K562 (cell line): Measurements from ENCODE around the gene GOLT1A. TPM values are rescaled to one million over a fixed set of nuclear protein-coding genes. Genes with fewer than 3 reads are reported as not detected.
A peak's percentile ranks its signal among the peaks of the same experiment; 100 is the strongest.

ENCODE experiments used
- ATAC-seq: fragments of 200-7000 bp; cut with Tn5 transposase; 3 replicates; pipeline ENCODE4 v1.9.1; 2020; ENCODE audit warnings: moderate library complexity
- BruUV-seq: library from RNA; stranded (reverse); fragments of 400-500 nt; replicated peaks from 2 replicates; lab custom pipeline; 2021; lab: Mats Ljungman, UMichigan
- CTCF ChIA-PET: fragments of 300-600 bp; formaldehyde crosslinking; extraction: SDS; loops from one replicate; lab custom pipeline; 2021; ENCODE audit warnings: low intra/inter-chr PET ratio; lab: Yijun Ruan, JAX
- POLR2A ChIA-PET: fragments of 300-600, 350-650 bp; sonication (Branson Sonifier 250); formaldehyde crosslinking; extraction: SDS; loops from one replicate; lab custom pipeline; 2021; ENCODE audit warnings: antibody characterized with exemption, inconsistent platforms; lab: Yijun Ruan, JAX
- DNase-seq, 4 experiments: peaks; one replicate each; pipeline versions ENCODE4 v3.0.0 to v3.0.0-alpha.2; 2011 to 2018; ENCODE audit warnings: low spot score in 3 of 4, mixed read lengths in 3 of 4; ENCODE audit errors: extremely low read depth in 1 of 4
- FAIRE-seq: peaks from 2 replicates; lab custom pipeline; 2011; peaks lifted over from hg19 to GRCh38; lab: Jason Lieb, UNC
- H2AFZ ChIP-seq: 2 replicates; pipeline ENCODE4 v1.6.0; 2011; ENCODE audit warnings: low read depth, low read length, control low read depth, inconsistent platforms
- H3K27ac ChIP-seq: fragments of 200-600 bp; 3 replicates; pipeline ENCODE4 v1.8.0; 2011; ENCODE audit warnings: low read depth, mild to moderate bottlenecking, control low read depth, inconsistent platforms, low read length, moderate library complexity, mixed read lengths; ENCODE audit errors: extremely low read depth
- H3K27me3 ChIP-seq, 2 experiments: fragments of 300-600 bp in 1 of 2; 2 replicates in 1 of 2; 3 replicates in 1 of 2; pipeline versions ENCODE4 v1.6.0 to v1.8.0; 2011; ENCODE audit warnings: inconsistent platforms in 2 of 2, low read length in 2 of 2, mild to moderate bottlenecking in 1 of 2, mixed read lengths in 1 of 2, moderate library complexity in 1 of 2; ENCODE audit not compliant: control insufficient read depth in 2 of 2, insufficient read depth in 2 of 2
- H3K36me3 ChIP-seq: fragments of 300-600 bp; 3 replicates; pipeline ENCODE4 v1.8.0; 2011; ENCODE audit warnings: mild to moderate bottlenecking, low read length, inconsistent platforms; ENCODE audit not compliant: control insufficient read depth, insufficient read depth
- H3K4me1 ChIP-seq, 2 experiments: fragments of 200-600 bp in 1 of 2; replicated peaks in 1 of 2; 2 replicates in 1 of 2; 3 replicates in 1 of 2; pipeline versions ENCODE4 v1.5.1 to v1.8.0; 2011; ENCODE audit warnings: inconsistent platforms in 2 of 2, low read length in 2 of 2, mild to moderate bottlenecking in 1 of 2, mixed read lengths in 1 of 2, moderate library complexity in 1 of 2; ENCODE audit not compliant: control insufficient read depth in 2 of 2, insufficient read depth in 2 of 2
- H3K4me2 ChIP-seq: 2 replicates; pipeline ENCODE4 v1.6.1; 2011; ENCODE audit warnings: low read length, control low read depth, inconsistent platforms, mixed read lengths; ENCODE audit not compliant: insufficient read depth
- H3K4me3 ChIP-seq: fragments of 200-600 bp; sonication (generic), shearing (Covaris generic); 2 replicates; pipeline ENCODE4 v1.5.1; 2016; ENCODE audit warnings: control low read depth, inconsistent platforms
- H3K79me2 ChIP-seq: fragments of 200-600 bp; 3 replicates; pipeline ENCODE4 v1.8.0; 2011; ENCODE audit warnings: low read length, inconsistent platforms; ENCODE audit not compliant: control insufficient read depth, insufficient read depth
- H3K9ac ChIP-seq, 2 experiments: 2 replicates each; pipeline versions ENCODE4 v1.6.0 to v1.6.1; 2011; ENCODE audit warnings: low read depth in 2 of 2, low read length in 2 of 2, control low read depth in 1 of 2, inconsistent platforms in 1 of 2, mild to moderate bottlenecking in 1 of 2, mixed read lengths in 1 of 2; ENCODE audit not compliant: insufficient read depth in 1 of 2
- H3K9me1 ChIP-seq: one replicate; pipeline ENCODE4 v1.6.0; 2011; ENCODE audit warnings: inconsistent platforms, mild to moderate bottlenecking, low read length, moderate library complexity; ENCODE audit not compliant: control insufficient read depth, insufficient read depth
- H3K9me3 ChIP-seq: replicated peaks from 2 replicates; pipeline ENCODE4 v1.5.1; 2011; ENCODE audit warnings: low read depth, low read length, inconsistent platforms; ENCODE audit not compliant: control insufficient read depth, insufficient read depth
- H4K20me1 ChIP-seq: replicated peaks from 2 replicates; pipeline ENCODE4 v1.6.1; 2011; ENCODE audit warnings: low read length, inconsistent platforms, mixed read lengths; ENCODE audit not compliant: control insufficient read depth, insufficient read depth
- ARID2 ChIP-seq: fragments of 450-650 bp; IDR thresholded peaks from 2 replicates; pipeline ENCODE4 v1.6.1; 2017; ENCODE audit warnings: antibody characterized with exemption, mild to moderate bottlenecking
- MAX ChIP-seq: sonication (generic); formaldehyde crosslinking; IDR thresholded peaks from 2 replicates; pipeline ENCODE4 v1.9.0; 2022; ENCODE audit warnings: mild to moderate bottlenecking, missing genetic modification reagents
- NR4A1 ChIP-seq, 2 experiments: fragments of 250-450 bp in 1 of 2; fragments of 450-650 bp in 1 of 2; sonication (Bioruptor Pico) in 1 of 2; IDR thresholded peaks; 2 replicates each; pipeline versions ENCODE4 v1.4.0 to v1.6.1; 2016 to 2020; ENCODE audit warnings: mild to moderate bottlenecking in 2 of 2, missing compliant biosample characterization in 1 of 2, missing genetic modification characterization in 1 of 2, moderate library complexity in 1 of 2
- ZC3H4 ChIP-seq: sonication (generic); formaldehyde crosslinking; IDR thresholded peaks from 2 replicates; pipeline ENCODE4 v1.9.0; 2021; ENCODE audit warnings: missing genetic modification reagents, borderline replicate concordance
- ZNF140 ChIP-seq: fragments of 250-450 bp; sonication (Bioruptor Pico); IDR thresholded peaks from 2 replicates; pipeline ENCODE4 v1.8.0; 2021; ENCODE audit warnings: moderate library complexity, mild to moderate bottlenecking, inconsistent platforms
- ZNF77 ChIP-seq: fragments of 250-450 bp; sonication (Bioruptor Pico); IDR thresholded peaks from 2 replicates; pipeline ENCODE4 v1.5.0; 2020
- WGBS: fragments of 100-300 bp; shearing (Covaris generic); methylation state at CpG from one replicate; pipeline ENCODE4 v1.1.6; 2016; ENCODE audit warnings: low coverage, mixed read lengths; ENCODE audit not compliant: insufficient coverage; ENCODE audit errors: missing lambda C conversion rate; 5-methylcytosine and 5-hydroxymethylcytosine counted together
- in situ Hi-C: fragments of 300-500 bp; cut with MboI; formaldehyde crosslinking; loops from 4 replicates; pipeline ENCODE4 v1.15.0; 2018; ENCODE audit warnings: inconsistent platforms, mixed read lengths
- intact Hi-C: fragments of 100-400 bp; cut with micrococcal nuclease; formaldehyde crosslinking; loops from 2 replicates; pipeline ENCODE4 v1.14.2; 2022
- polyA plus RNA-seq, 8 experiments: library from polyadenylated mRNA; depleted of rRNA in 4 of 8; stranded (reverse) in 5 of 8; unstranded in 3 of 8; fragments of >200 nt; fragmentation: Nextera tagmentation in 2 of 8; fragmentation: Illumina TruSeq in 1 of 8; extraction: Ambion mirVana in 2 of 8; extraction: Trizol in 1 of 8; gene quantifications; 2 replicates each; pipeline versions ENCODE4 v1.2.1 to v1.2.3, GENCODE V29; 2011 to 2014; ENCODE audit warnings: inconsistent platforms in 1 of 8, missing spikeins in 1 of 8
- total RNA-seq, 7 experiments: library from RNA; depleted of rRNA in 6 of 7; stranded (reverse); fragments of >200 nt in 6 of 7; fragmentation: Illumina TruSeq in 2 of 7; extraction: Trizol in 2 of 7; gene quantifications; 2 replicates each; pipeline versions ENCODE4 v1.2.1 to v1.2.3, GENCODE V29; 2011 to 2021; ENCODE audit warnings: low replicate concordance in 1 of 7

The GOLT1A gene
- total and polyA plus RNA-seq, 9 of the 15 experiments (the other 6 are each of a cell fraction or from before 2014, with no cell fraction given), result not detected

GRCh38 chr1:204227996-204228785 lies 14.4 kb upstream of the GOLT1A start:
- Histone ChIP-seq H3K79me2 (no peaks in the 10 kb centered on the region), H4K20me1 (peaks cover 5% of the 10 kb centered on the region), H3K9ac (no peak overlapping the region), H3K9me1 (no peaks in the 10 kb centered on the region), H3K9me3 (no peaks in the 10 kb centered on the region), H3K4me3 (no peak overlapping the region)
- BruUV-seq, result no TSS peak
- 7% methylated on average over 20 of the region's 20 CpGs for WGBS
- no peak for TF ChIP-seq ZNF140 (CRISPR knock-in tag)
- TF ChIP-seq ZC3H4 (CRISPR knock-in tag), result no peak
- TF ChIP-seq NR4A1 (CRISPR knock-in tag; IDR thresholded peaks at IDR 0.05), result peak; percentile 39; the same call in 1 of the 2 replicates
- TF ChIP-seq NR4A1 (tag; IDR thresholded peaks at IDR 0.05), result no peak
- 0 out of 2 replicates have a peak, but pooled peaks have one; percentile 36 for TF ChIP-seq MAX (CRISPR knock-in tag)
- no peak for TF ChIP-seq ARID2
- TF ChIP-seq ZNF77 (CRISPR knock-in tag), result no peak
- TF ChIP-seq, all 486 proteins: peak for 2
- intact Hi-C loops (no loop called here), in situ Hi-C loops (no loop called here)
- FAIRE-seq, result no peak
- ChIA-PET POLR2A (interaction anchor here (0.6 to 1.0 kb wide), 4 partner anchors 9 to 288 kb away, joined by 3 read pairs; partner anchors contain the start of gene MDM4), CTCF (no interaction called here)
- peaks cover 13 to 17% of the 10 kb centered on the region in 2 experiments; a peak in 4 of 5 replicates for H3K4me1 ChIP-seq
- peaks cover 23 to 26% of the 10 kb centered on the region in 2 experiments for H3K27me3 ChIP-seq
- no peak overlapping the region; the same call in 1 of the 2 replicates for H3K4me2 ChIP-seq
- no peak for DNase-seq
- no peak for ATAC-seq
- H2AFZ ChIP-seq, result no peak overlapping the region
- no peak overlapping the region for H3K27ac ChIP-seq
- H3K36me3 ChIP-seq, result no peaks in the 10 kb centered on the region
